COR-L47 (cell line): Measurements from ENCODE around the gene SAMD10.
"Not testable (repeated sequence)": the region's sequence is repeated elsewhere in the genome, so short reads cannot be mapped to it uniquely, and the experiment has no call there.

Source experiments
- DNase-seq: peaks from one replicate; lab custom pipeline; 2025; lab: John Stamatoyannopoulos, UW

The SAMD10 gene

DNA sequence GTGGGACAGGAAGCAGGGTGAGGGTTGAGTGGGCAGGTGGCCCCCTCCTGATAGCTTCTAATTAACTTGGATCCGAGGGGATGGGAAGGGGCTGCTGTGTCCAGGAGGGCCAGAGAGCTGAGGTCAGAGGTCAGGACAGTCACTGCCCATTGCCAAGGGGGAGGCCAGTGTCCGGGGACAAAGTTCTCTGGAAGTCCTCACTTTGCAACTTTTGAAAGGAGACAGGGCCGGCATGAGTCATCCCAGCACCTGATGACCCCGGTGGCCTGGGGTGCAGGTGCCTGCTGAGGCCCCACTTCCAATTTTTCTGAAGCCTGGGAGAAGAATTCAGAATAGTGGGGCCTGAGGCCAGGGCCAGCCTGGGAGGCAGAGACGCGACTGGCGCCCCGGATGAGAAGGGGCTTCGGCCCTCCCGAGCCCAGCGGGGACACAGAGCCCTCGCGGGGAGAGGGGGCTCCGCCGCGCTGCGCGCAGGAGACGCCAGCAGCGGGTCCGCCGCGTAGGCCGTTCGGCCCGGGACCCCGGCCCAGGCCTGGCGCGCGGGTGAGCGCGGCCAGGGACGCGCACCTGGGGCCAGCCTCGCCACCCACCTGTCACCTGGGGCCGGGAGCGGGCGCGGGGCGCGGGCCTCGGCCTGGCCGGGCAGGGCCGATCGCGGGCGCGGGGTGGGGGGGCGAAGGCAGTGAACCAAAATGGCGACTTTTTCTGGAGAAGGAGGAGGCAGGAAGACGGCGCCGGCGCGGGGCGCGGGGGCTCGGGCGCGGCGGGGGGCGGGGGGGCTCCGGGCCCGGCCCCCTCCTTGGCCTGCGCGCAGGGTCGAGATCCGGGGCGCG lies 10.3 kb downstream of the SAMD10 start:
- DNase-seq, result no peak

DNA sequence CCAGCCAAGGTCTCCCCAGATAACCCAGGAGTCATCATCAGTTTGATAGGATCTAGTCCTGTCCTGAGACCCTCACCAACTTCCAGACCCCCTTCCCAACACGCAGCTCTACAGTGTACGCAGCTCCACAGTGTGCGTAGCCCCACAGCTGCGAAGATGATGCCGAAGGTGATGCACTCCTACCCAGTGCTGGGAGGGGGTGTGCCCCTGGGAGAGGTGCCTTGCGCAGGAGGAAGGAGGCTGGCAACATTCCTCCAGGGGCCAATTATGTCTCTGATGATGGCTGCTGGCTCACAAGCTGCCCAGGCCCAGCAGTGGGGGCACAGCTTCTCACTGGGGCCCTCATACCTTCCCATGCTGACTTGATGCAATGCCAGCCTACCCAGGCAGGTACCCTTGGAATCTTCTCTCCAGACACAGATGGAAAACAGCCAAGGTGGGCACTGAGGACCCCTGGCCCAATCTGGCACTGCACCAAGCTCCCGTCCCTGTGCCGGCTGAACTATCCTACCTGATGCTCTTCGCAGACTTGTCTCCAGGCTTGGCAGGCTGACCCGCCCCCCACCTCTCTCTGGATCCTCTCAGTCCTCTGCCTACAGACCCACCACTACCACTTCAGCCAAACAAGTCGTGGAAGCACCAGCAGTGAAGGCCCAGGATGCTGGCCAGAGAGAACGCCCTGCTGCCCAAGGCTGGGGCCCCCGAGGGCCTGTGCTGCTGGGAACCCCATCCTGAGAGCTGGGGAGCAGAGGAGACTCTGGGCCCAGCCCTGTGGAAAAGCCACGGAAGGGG lies 11.1 kb downstream of the SAMD10 start:
- no peak for DNase-seq

- no peak for DNase-seq
Observed at GRCh38 chr20:63967330-63968135, 11.9 kb downstream of the SAMD10 start.

- no peak for DNase-seq
Observed at GRCh38 chr20:63966944-63967322, 12.5 kb downstream of the SAMD10 start.

DNA sequence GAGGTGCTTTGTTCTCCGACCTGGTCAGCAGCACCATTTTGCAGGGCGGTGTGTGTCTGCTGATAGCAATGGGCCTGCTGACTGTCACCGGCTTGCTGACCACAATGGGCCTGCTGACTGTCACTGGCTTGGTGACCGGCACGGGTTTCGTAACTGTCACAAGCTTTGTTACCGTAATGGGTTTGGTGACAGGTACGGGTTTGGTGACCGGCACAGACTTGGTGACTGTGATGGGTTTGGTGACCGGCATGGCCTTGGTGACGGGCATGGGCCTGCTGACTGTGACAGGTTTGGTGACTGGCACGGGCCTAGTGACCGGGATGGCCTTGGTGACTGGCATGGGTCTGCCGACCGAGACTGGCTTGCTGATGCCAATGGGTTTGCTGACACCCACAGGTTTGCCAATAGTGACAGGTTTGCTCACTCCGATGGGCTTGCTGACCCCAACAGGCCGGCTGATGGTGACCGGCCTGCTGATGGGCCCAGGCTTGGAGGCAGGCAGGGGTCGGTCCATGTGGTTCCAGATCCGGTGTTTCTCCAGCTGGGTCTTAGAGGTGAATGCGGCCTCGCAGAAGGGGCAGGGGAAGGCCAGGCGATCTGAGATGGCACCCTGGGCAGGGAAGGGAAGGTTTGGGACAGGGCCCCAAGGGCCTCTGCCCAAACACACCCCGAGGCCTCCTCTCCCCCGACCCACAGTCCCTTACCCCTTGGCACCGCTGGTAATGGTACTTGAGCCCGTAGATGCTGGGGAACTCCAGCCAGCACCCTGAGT lies 13.1 kb downstream of the SAMD10 start:
- DNase-seq, result no peak

GRCh38 chr20:63964412-63964811 lies 15.0 kb downstream of the SAMD10 start:
- DNase-seq, result no peak

- DNase-seq, result no peak
Observed at GRCh38 chr20:63963784-63964301, 15.6 kb downstream of the SAMD10 start.

GRCh38 chr20:63963348-63963741 lies 16.1 kb downstream of the SAMD10 start:
- DNase-seq, result no peak

GRCh38 chr20:63962426-63963347 lies 16.8 kb downstream of the SAMD10 start:
- no peak for DNase-seq

- no peak for DNase-seq
Observed at GRCh38 chr20:63961664-63962425, 17.6 kb downstream of the SAMD10 start.

GRCh38 chr20:63960654-63961621 lies 18.5 kb downstream of the SAMD10 start:
- not testable (repeated sequence) for DNase-seq

GRCh38 chr20:63959699-63960075 lies 19.8 kb downstream of the SAMD10 start:
- no peak for DNase-seq

- no peak for DNase-seq
Observed at GRCh38 chr20:63958964-63959698, 20.3 kb downstream of the SAMD10 start.

- DNase-seq, result no peak
Observed at GRCh38 chr20:63958471-63958870, 21.0 kb downstream of the SAMD10 start.

DNA sequence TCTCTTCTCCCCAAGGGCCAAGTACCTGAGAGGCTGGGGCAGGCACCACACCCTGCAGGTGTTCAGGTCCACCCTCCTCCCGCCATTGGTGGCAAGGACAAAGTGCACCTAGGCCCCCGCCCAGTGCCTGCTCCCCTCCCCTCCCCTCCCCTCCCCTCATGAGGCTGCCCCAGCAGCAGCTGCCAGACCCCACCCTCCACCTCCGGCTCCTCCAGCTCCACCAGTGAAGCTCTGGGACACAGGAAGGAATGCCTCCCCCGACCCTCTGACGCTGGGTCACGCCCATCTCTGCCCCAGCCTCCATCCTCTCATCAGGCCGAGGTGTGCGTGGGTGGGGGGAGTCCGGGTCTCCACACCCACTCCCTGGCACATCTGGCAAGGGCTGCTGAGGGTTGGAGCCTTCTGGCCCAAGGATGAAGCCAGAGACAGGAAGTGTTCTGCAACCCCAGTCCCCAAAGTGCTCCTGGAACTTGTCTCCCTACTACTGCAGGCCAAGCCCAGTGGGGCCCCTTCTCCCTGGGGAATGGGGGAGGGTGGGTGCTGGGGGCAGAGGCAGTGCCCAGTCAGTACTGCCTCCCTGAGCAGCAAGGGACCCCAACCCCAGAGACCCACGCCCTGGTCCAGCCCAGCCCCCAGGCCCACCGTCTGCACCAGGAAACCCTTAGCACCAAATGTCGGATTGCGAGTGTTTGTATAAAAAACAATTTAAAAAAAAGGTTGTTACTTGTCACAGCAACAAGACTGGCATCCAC lies 21.6 kb downstream of the SAMD10 start:
- peak; percentile 77 for DNase-seq

GRCh38 chr20:63957004-63957689 lies 22.3 kb downstream of the SAMD10 start:
- DNase-seq, result peak; percentile 76
